D721Med (cell line): ENCODE results near the gene SOX3.

ENCODE experiments used
- DNase-seq: peaks from one replicate; pipeline ENCODE4 v3.0.0; 2011; ENCODE audit warnings: low spot score; ENCODE audit not compliant: insufficient read length
- FAIRE-seq: peaks from 2 replicates; lab custom pipeline; 2011; peaks lifted over from hg19 to GRCh38; lab: Jason Lieb, UNC
- CTCF ChIP-seq: IDR thresholded peaks from 2 replicates; pipeline ENCODE4 v1.5.1; 2012; ENCODE audit warnings: mild to moderate bottlenecking, control low read depth; ENCODE audit not compliant: insufficient read depth; ENCODE audit errors: missing control alignments

SOX3 gene

GRCh38 chrX:140505421-140506337, 810 bp upstream of the SOX3 start:
- no peak for TF ChIP-seq CTCF
- DNase-seq (no peak), FAIRE-seq (no peak)

- no peak for FAIRE-seq
- TF ChIP-seq CTCF, result no peak
- DNase-seq, result no peak
These were observed 1.0 kb downstream of the SOX3 start for GRCh38 chrX:140503714-140504351.

GRCh38 chrX:140503238-140503601, 1.6 kb downstream of the SOX3 start:
- TF ChIP-seq CTCF, result no peak
- no peak for DNase-seq
- no peak for FAIRE-seq

GRCh38 chrX:140502491-140503237, 2.2 kb downstream of the SOX3 start:
- FAIRE-seq, result no peak
- no peak for DNase-seq
- TF ChIP-seq CTCF, result no peak

GRCh38 chrX:140501940-140502468, 2.9 kb downstream of the SOX3 start:
- TF ChIP-seq CTCF, result no peak
- no peak for FAIRE-seq

GRCh38 chrX:140501321-140501720, 3.5 kb downstream of the SOX3 start:
- FAIRE-seq (no peak), DNase-seq (no peak)
- TF ChIP-seq CTCF, result no peak

More at GRCh38 chrX:140501940-140502468, 2.9 kb downstream of the SOX3 start:
- DNase-seq, result no peak
